Cardiac muscle cell (in vitro differentiated cells and primary cell): ENCODE data around the gene RRN3. TPM values are rescaled to one million over a fixed set of nuclear protein-coding genes. Genes with fewer than 3 reads are reported as not detected.

Experiments used
- DNase-seq, 2 donors: peaks; one replicate each; pipeline versions ENCODE4 v3.0.0 to v3.0.0-alpha.2; 2010 to 2017; ENCODE audit warnings: low read depth in 1 of 2, low spot score in 1 of 2
- H3K27ac ChIP-seq: fragments of 200-600 bp; sonication (generic); 2 replicates; pipeline ENCODE4 v1.5.1; 2016
- H3K27me3 ChIP-seq: fragments of 200-600 bp; sonication (generic); 2 replicates; pipeline ENCODE4 v1.6.0; 2016; ENCODE audit warnings: control low read depth
- H3K36me3 ChIP-seq: fragments of 200-600 bp; sonication (generic); 2 replicates; pipeline ENCODE4 v1.5.1; 2016; ENCODE audit warnings: control low read depth
- H3K4me1 ChIP-seq: fragments of 200-600 bp; sonication (generic); 2 replicates; pipeline ENCODE4 v1.8.1; 2017; ENCODE audit warnings: low read depth, mild to moderate bottlenecking, mixed run types
- H3K4me3 ChIP-seq: fragments of 200-600 bp; sonication (generic); 2 replicates; pipeline ENCODE4 v1.5.1; 2016; ENCODE audit warnings: mild to moderate bottlenecking
- H3K9me3 ChIP-seq: fragments of 200-600 bp; sonication (generic); 2 replicates; pipeline ENCODE4 v1.5.1; 2017; ENCODE audit warnings: low read depth, mild to moderate bottlenecking, control low read depth
- CTCF ChIP-seq: IDR thresholded peaks from 2 replicates; pipeline ENCODE4 v1.5.1; 2012; ENCODE audit warnings: low read depth, mild to moderate bottlenecking, low read length
- polyA plus RNA-seq: library from polyadenylated mRNA; unstranded; fragments of >200 nt; fragmentation: Nextera tagmentation; extraction: Ambion mirVana; gene quantifications from 2 replicates; pipeline ENCODE4 v1.2.1, GENCODE V29; 2016
- total RNA-seq: library from RNA; depleted of rRNA; stranded (reverse); fragments of >200 nt; gene quantifications from 2 replicates; pipeline ENCODE4 v1.2.3, GENCODE V29; 2016

RRN3 gene
- total and polyA plus RNA-seq, 2 experiments from 2014 or later, result 15.1 to 23.2 TPM

- Histone ChIP-seq H3K36me3 (peaks cover 24% of the 10 kb centered on the region), H3K4me1 (no peaks in the 10 kb centered on the region), H3K27ac (no peak overlapping the region), H3K4me3 (no peak overlapping the region), H3K9me3 (no peaks in the 10 kb centered on the region), H3K27me3 (no peaks in the 10 kb centered on the region)
- TF ChIP-seq CTCF, result no peak
- DNase-seq, result no peak
Observed at GRCh38 chr16:15043344-15043743, 50.7 kb downstream of the RRN3 start.

GRCh38 chr16:15041271-15042004, 52.6 kb downstream of the RRN3 start:
- TF ChIP-seq CTCF, result peak; percentile 19
- Histone ChIP-seq H3K4me1 (no peaks in the 10 kb centered on the region), H3K27me3 (no peaks in the 10 kb centered on the region), H3K36me3 (peaks cover 38% of the 10 kb centered on the region), H3K9me3 (no peaks in the 10 kb centered on the region), H3K27ac (no peak overlapping the region), H3K4me3 (no peak overlapping the region)
- peak in 1 of 2 donors; percentile 74 for DNase-seq

- no peak for TF ChIP-seq CTCF
- peaks cover 62% of the 10 kb centered on the region for H3K36me3 ChIP-seq
- H3K9me3 ChIP-seq, result no peaks in the 10 kb centered on the region
- no peaks in the 10 kb centered on the region for H3K27me3 ChIP-seq
- no peak for DNase-seq
- no peak overlapping the region for H3K4me3 ChIP-seq
- H3K27ac ChIP-seq, result no peak overlapping the region
- H3K4me1 ChIP-seq, result no peaks in the 10 kb centered on the region
Observed at GRCh38 chr16:15038689-15039088, 55.4 kb downstream of the RRN3 start.

GRCh38 chr16:15037745-15038144, 56.3 kb downstream of the RRN3 start:
- Histone ChIP-seq H3K27ac (no peak overlapping the region), H3K4me3 (no peak overlapping the region), H3K27me3 (no peaks in the 10 kb centered on the region), H3K36me3 (peaks cover 68% of the 10 kb centered on the region), H3K4me1 (no peaks in the 10 kb centered on the region), H3K9me3 (no peaks in the 10 kb centered on the region)
- DNase-seq, result no peak
- no peak for TF ChIP-seq CTCF

- no peak for DNase-seq
- peaks cover 70% of the 10 kb centered on the region for H3K36me3 ChIP-seq
- no peaks in the 10 kb centered on the region for H3K4me1 ChIP-seq
- no peaks in the 10 kb centered on the region for H3K9me3 ChIP-seq
- TF ChIP-seq CTCF, result no peak
- H3K4me3 ChIP-seq, result no peak overlapping the region
- no peaks in the 10 kb centered on the region for H3K27me3 ChIP-seq
- no peak overlapping the region for H3K27ac ChIP-seq
Observed at GRCh38 chr16:15037003-15037402, 57.1 kb downstream of the RRN3 start.
